WI38 (cell line): ENCODE results near the gene RELT.

Experiments
- H3K4me3 ChIP-seq: 2 replicates; pipeline ENCODE4 v1.5.1; 2011; ENCODE audit warnings: low read depth, mild to moderate bottlenecking, control low read depth, low read length
- CTCF ChIP-seq: IDR thresholded peaks from 2 replicates; pipeline ENCODE4 v1.5.1; 2012; ENCODE audit warnings: low read depth, mild to moderate bottlenecking, control low read depth, low read length

RELT gene

GRCh38 chr11:73402834-73403185 is 26.6 kb downstream of the RELT start:
- no peak overlapping the region for H3K4me3 ChIP-seq
- TF ChIP-seq CTCF, result peak; percentile 22; the same call in 1 of the 2 replicates

GRCh38 chr11:73403541-73403940 is 27.3 kb downstream of the RELT start:
- TF ChIP-seq CTCF, result no peak
- no peak overlapping the region for H3K4me3 ChIP-seq

GRCh38 chr11:73404048-73404447 is 27.8 kb downstream of the RELT start:
- TF ChIP-seq CTCF, result peak; percentile 70
- no peak overlapping the region for H3K4me3 ChIP-seq

- TF ChIP-seq CTCF, result no peak
- no peak overlapping the region for H3K4me3 ChIP-seq
Observed at GRCh38 chr11:73404506-73405145, 28.4 kb downstream of the RELT start.

GRCh38 chr11:73405146-73405510 is 28.9 kb downstream of the RELT start:
- no peak for TF ChIP-seq CTCF
- H3K4me3 ChIP-seq, result no peak overlapping the region

GRCh38 chr11:73406131-73406530 is 29.9 kb downstream of the RELT start:
- H3K4me3 ChIP-seq, result no peak overlapping the region
- no peak for TF ChIP-seq CTCF

GRCh38 chr11:73406619-73407018 is 30.4 kb downstream of the RELT start:
- no peak for TF ChIP-seq CTCF
- H3K4me3 ChIP-seq, result no peak overlapping the region
